ENCODE measurements around the gene PDE6B.

- TF ChIP-seq FOXP2 (optimal IDR thresholded peaks at IDR 0.05; ENCODE audit: borderline replicate concordance, extremely low read depth, extremely low read length, insufficient read depth) (no peak), POLR2AphosphoS5 (IDR thresholded peaks at IDR 0.05; ENCODE audit: low read depth, low read length) (no peak), REST (IDR thresholded peaks at IDR 0.05; ENCODE audit: insufficient read depth in 1 of 2, low read depth in 2 of 2, low read length in 2 of 2) (no peak), TAF1 (IDR thresholded peaks at IDR 0.05; ENCODE audit: borderline replicate concordance, insufficient read depth, low read length) (no peak)
These were observed 77.3 kb downstream of the PDE6B start for GRCh38 chr4:702618-703048.
